Panc1 (cell line): ENCODE data around the gene SLC34A3. TPM values are rescaled to one million over a fixed set of nuclear protein-coding genes. Genes with fewer than 3 reads are reported as not detected.

Experiments used
- ATAC-seq: fragments of 200-7000 bp; cut with Tn5 transposase; 2 replicates; pipeline ENCODE4 v1.9.1; 2020; ENCODE audit warnings: mild to moderate bottlenecking, moderate library complexity
- BruUV-seq: library from RNA; stranded (reverse); fragments of 400-500 nt; replicated peaks from 2 replicates; lab custom pipeline; 2021; lab: Mats Ljungman, UMichigan
- CTCF ChIA-PET: fragments of 300-600 bp; sonication (Branson Sonifier 250); formaldehyde crosslinking; loops from one replicate; lab custom pipeline; 2022; ENCODE audit warnings: antibody characterized with exemption; lab: Charles Lee
- POLR2A ChIA-PET: fragments of 300-600 bp; sonication (Branson Sonifier 250); formaldehyde crosslinking; loops from one replicate; lab custom pipeline; 2022; ENCODE audit warnings: antibody characterized with exemption; lab: Charles Lee
- DNase-seq: peaks from one replicate; pipeline ENCODE4 v3.0.0-alpha.2; 2010; ENCODE audit warnings: low read depth, low spot score
- H3K27ac ChIP-seq: 2 replicates; pipeline ENCODE4 v1.5.1; 2011; ENCODE audit warnings: mild to moderate bottlenecking, low read length, inconsistent platforms
- H3K27me3 ChIP-seq: fragments of 200-500 bp; sonication (Bioruptor generic); 2 replicates; pipeline ENCODE4 v1.6.0; 2014; ENCODE audit warnings: low read length, inconsistent platforms; ENCODE audit not compliant: control insufficient read depth, insufficient read depth
- H3K36me3 ChIP-seq: fragments of 200-500 bp; sonication (Bioruptor generic); 2 replicates; pipeline ENCODE4 v1.5.1; 2014; ENCODE audit warnings: inconsistent platforms, mild to moderate bottlenecking, low read length, moderate library complexity; ENCODE audit not compliant: control insufficient read depth, insufficient read depth
- H3K4me1 ChIP-seq: 2 replicates; pipeline ENCODE4 v1.5.1; 2011; ENCODE audit warnings: inconsistent platforms, mild to moderate bottlenecking, low read length, moderate library complexity; ENCODE audit not compliant: control insufficient read depth, insufficient read depth
- H3K4me3 ChIP-seq, 2 experiments: 2 replicates each; pipeline ENCODE4 v1.5.1; 2011 to 2012; ENCODE audit warnings: low read depth in 2 of 2, low read length in 2 of 2, mild to moderate bottlenecking in 2 of 2, inconsistent platforms in 1 of 2, moderate library complexity in 1 of 2
- H3K9me3 ChIP-seq: fragments of 200-500 bp; sonication (Bioruptor generic); 2 replicates; pipeline ENCODE4 v1.5.1; 2014; ENCODE audit warnings: low read depth, mild to moderate bottlenecking, inconsistent platforms, low read length, moderate library complexity; ENCODE audit not compliant: control insufficient read depth, insufficient read depth
- CTCF ChIP-seq: fragments of 450-650 bp; IDR thresholded peaks from 2 replicates; pipeline ENCODE4 v1.5.1; 2017; ENCODE audit warnings: mild to moderate bottlenecking
- POLR2AphosphoS5 ChIP-seq: IDR thresholded peaks from 2 replicates; pipeline ENCODE4 v1.6.1; 2012; ENCODE audit warnings: mild to moderate bottlenecking, low read depth, low read length, moderate library complexity
- REST ChIP-seq, 2 experiments: IDR thresholded peaks; 2 replicates each; pipeline ENCODE4 v1.6.1; 2011 to 2012; ENCODE audit warnings: low read depth in 2 of 2, control low read depth in 1 of 2, low read length in 1 of 2, mild to moderate bottlenecking in 1 of 2, moderate library complexity in 1 of 2; ENCODE audit not compliant: insufficient read depth in 1 of 2
- SIN3A ChIP-seq: IDR thresholded peaks from 2 replicates; pipeline ENCODE4 v1.6.1; 2012; ENCODE audit warnings: low read depth, mild to moderate bottlenecking, low read length, moderate library complexity, borderline replicate concordance; ENCODE audit not compliant: insufficient read depth
- TCF7L2 ChIP-seq: IDR thresholded peaks from 2 replicates; pipeline ENCODE4 v1.6.1; 2011; ENCODE audit warnings: mild to moderate bottlenecking, low read depth, low read length, inconsistent platforms
- in situ Hi-C: cut with HindIII; loops from 2 replicates; pipeline ENCODE4 v1.10.0; 2016; ENCODE audit warnings: low sequenced_read_pairs, low pct_unique_long_range_greater_than_20kb
- intact Hi-C: fragments of 100-400 bp; cut with micrococcal nuclease; formaldehyde crosslinking; loops from one replicate; pipeline ENCODE4 v1.10.0; 2022; ENCODE audit not compliant: unreplicated experiment
- total RNA-seq: library from RNA; stranded (reverse); gene quantifications from one replicate; pipeline ENCODE4 v1.2.1, GENCODE V29; 2021; ENCODE audit not compliant: unreplicated experiment

SLC34A3 gene
- total RNA-seq, 1 experiment from 2014 or later: not detected

DNA sequence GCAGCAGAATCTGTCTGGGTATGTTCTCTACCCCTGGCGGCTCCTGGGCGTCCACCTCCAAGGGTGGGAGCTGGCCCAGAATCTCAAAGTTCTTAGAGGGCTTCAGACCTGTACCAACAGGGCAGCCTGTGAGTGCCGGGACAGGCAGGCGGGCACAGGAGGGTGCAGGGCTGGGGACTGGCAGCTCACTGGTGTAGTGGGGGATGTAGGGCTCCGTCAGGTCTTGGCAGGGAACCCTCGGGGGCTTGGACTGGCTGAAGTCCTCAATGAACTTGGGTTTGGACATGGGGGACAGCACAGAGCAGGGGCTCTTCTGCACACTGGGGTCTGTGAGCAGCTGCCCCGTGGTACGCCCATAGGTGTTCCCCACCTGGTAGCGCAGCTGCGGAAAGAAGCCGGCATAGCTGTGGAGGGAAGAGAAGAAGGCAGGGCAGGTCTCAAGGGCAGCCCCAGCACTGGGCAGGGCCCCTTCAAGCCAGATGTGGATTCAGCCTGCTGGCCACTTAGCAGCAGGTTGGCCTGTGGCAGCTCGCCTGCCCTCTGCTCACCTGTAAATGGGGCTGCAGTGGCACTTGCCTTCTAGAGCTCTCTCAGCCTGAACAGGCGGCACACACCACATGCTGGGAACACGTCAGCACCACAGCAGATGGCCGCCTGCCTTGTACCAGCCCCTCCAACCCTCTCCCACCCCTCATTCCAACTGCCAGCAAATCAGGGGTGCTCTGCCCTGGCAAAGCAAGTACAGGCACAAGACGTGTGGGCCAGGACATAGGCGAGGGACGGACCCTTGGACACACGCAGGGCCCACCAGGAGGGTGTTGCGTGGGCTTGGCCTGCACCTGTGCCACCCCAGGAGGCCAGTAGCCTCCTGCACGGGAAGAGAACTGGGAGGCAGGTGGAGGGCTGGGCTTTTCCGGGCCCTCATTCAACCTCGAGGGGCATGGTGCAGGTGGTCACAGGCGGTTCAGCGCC lies 15.0 kb downstream of the SLC34A3 start:
- H3K27me3 ChIP-seq: no peaks in the 10 kb centered on the region
- H3K4me3 ChIP-seq: no peak overlapping the region
- TF ChIP-seq SIN3A (no peak), CTCF (no peak), POLR2AphosphoS5 (no peak), TCF7L2 (no peak), REST (IDR thresholded peaks at IDR 0.05; ENCODE audit: insufficient read depth in 1 of 2, low read depth in 2 of 2, low read length in 1 of 2) (no peak)
- BruUV-seq: no TSS peak
- peaks cover 16% of the 10 kb centered on the region for H3K4me1 ChIP-seq
- DNase-seq: no peak
- no peak overlapping the region for H3K27ac ChIP-seq
- ChIA-PET CTCF (no interaction called here), POLR2A (no interaction called here)
- no peak for ATAC-seq
- H3K9me3 ChIP-seq: no peaks in the 10 kb centered on the region
- intact Hi-C loops: no loop called here
- H3K36me3 ChIP-seq: peaks cover 4% of the 10 kb centered on the region
- in situ Hi-C loops: no loop called here

DNA sequence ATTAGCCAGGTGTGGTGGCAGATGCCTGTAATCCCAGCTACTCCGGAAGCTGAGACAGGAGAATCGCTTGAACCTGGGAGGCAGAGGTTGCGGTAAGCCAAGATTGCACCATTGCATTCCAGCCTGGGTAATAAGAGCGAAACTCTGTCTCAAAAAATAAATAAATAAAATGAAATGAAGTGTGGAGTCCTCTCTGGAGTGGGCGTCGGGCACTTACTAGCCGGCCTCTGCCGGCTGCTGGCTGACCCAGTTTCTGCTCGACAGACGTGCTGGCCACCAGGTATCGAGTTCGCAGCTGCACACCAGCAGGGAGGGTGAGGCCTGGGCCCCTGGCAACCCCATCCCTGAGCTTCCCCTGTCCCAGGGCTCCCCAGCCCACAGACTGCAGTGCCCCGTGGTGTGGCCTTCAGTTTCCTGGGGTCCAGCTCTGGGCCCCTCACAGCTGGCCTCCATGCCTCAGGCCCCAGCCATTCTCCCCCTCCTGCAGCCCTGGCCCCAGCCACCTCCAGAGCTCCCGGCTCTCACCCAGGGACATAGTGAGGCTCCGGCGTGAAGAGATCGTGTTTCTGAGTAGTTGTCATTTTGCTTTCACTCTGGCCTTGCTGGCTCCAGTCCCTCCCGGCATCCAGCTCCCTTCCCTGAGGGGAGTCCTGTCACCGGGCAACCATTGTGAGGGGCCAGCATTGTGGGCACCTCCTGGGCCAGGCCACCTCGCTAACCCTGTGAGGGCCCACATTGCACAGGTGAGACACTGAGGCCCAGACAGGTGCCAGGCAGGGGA lies 16.6 kb downstream of the SLC34A3 start:
- ATAC-seq: no peak
- in situ Hi-C loops: no loop called here
- BruUV-seq: no TSS peak

More for the DNA sequence above, 16.6 kb downstream of the SLC34A3 start:
- H3K4me1 ChIP-seq: peaks cover 16% of the 10 kb centered on the region
- TF ChIP-seq SIN3A (no peak), REST (IDR thresholded peaks at IDR 0.05; ENCODE audit: insufficient read depth in 1 of 2, low read depth in 2 of 2, low read length in 1 of 2) (no peak), TCF7L2 (no peak), POLR2AphosphoS5 (no peak)
- no peak for DNase-seq
- H3K4me3 ChIP-seq: no peak overlapping the region
- no peaks in the 10 kb centered on the region for H3K36me3 ChIP-seq
- intact Hi-C loops: no loop called here
- POLR2A ChIA-PET: interaction anchor here (0.6 kb wide), 1 partner anchor 117 kb away, joined by 10 read pairs; no protein-coding TSS in a partner anchor
- no peaks in the 10 kb centered on the region for H3K27me3 ChIP-seq
- no peaks in the 10 kb centered on the region for H3K9me3 ChIP-seq
- no peak overlapping the region for H3K27ac ChIP-seq
- CTCF ChIA-PET: interaction anchor here (0.6 kb wide), 1 partner anchor 136 kb away, joined by 3 read pairs; no protein-coding TSS in a partner anchor
